PC-3 (cell line): Measurements from ENCODE around the gene TMEM178A.

Experiments used
- CTCF ChIP-seq: fragments of 300-600 bp; sonication (generic); conservative IDR thresholded peaks from 2 replicates; pipeline ENCODE4 v1.5.1; 2017; ENCODE audit warnings: antibody characterized with exemption, low read depth, mild to moderate bottlenecking, low read length
- EZH2 ChIP-seq: fragments of 300-600 bp; sonication (generic); IDR thresholded peaks from one replicate; pipeline ENCODE4 v1.6.1; 2017; ENCODE audit warnings: antibody characterized with exemption, mild to moderate bottlenecking, low read length; ENCODE audit not compliant: unreplicated experiment

- TF ChIP-seq CTCF (no peak), EZH2 (no peak)
Observed at GRCh38 chr2:39735648-39736047, 69.9 kb downstream of the TMEM178A start.
